Pancreas (tissue), 10 donors: Measurements from ENCODE around the gene CEMIP2. TPM values are rescaled to one million over a fixed set of nuclear protein-coding genes. Genes with fewer than 3 reads are reported as not detected.

ENCODE experiments used
- ATAC-seq, 4 donors: fragments of 200-7000 bp; cut with Tn5 transposase; one replicate each; pipeline versions ENCODE4 v1.8.0 to v1.9.1; 2020; ENCODE audit warnings: mild to moderate bottlenecking in 4 of 4, moderate library complexity in 4 of 4
- DNase-seq, 6 donors: peaks; one replicate each; pipeline ENCODE4 v3.0.0-alpha.2; 2020
- FAIRE-seq: peaks from 2 replicates; lab custom pipeline; 2012; peaks lifted over from hg19 to GRCh38; lab: Jason Lieb, UNC
- H3K27ac ChIP-seq, 4 donors: fragments of 200-600 bp; sonication (generic); 1 replicate in 3 of 4; 2 replicates in 1 of 4; pipeline versions ENCODE4 v1.5.0 to v1.8.0; 2020
- H3K27me3 ChIP-seq, 4 donors: fragments of 200-600 bp; one replicate each; pipeline ENCODE4 v1.8.0; 2021
- H3K36me3 ChIP-seq, 3 donors: fragments of 200-600 bp; sonication (generic) in 1 of 3; one replicate each; pipeline versions ENCODE4 v1.5.0 to v1.8.0; 2020 to 2021
- H3K4me1 ChIP-seq, 3 donors: fragments of 200-600 bp; one replicate each; pipeline ENCODE4 v1.8.0; 2021
- H3K4me3 ChIP-seq, 4 donors: fragments of 200-600 bp; sonication (generic) in 2 of 4; one replicate each; pipeline versions ENCODE4 v1.5.0 to v1.8.0; 2020 to 2021
- H3K9me3 ChIP-seq, 4 donors: fragments of 200-600 bp; one replicate each; pipeline ENCODE4 v1.8.0; 2021
- WGBS, 2 donors: extraction: QIAGEN DNeasy Blood & Tissue Kit; methylation state at CpG; one replicate each; pipeline ENCODE4 v1.1.7; 2013; 5-methylcytosine and 5-hydroxymethylcytosine counted together
- intact Hi-C, 3 donors: fragments of 100-400 bp; cut with DNase I; formaldehyde crosslinking; loops; one replicate each; pipeline versions ENCODE4 v1.11.1 to v1.14.2; 2022
- polyA plus RNA-seq, 2 donors: library from polyadenylated mRNA; stranded (reverse); fragments of 200-250 nt; gene quantifications; one replicate each; pipeline ENCODE4 v1.2.3, GENCODE V29; 2013
- total RNA-seq, 6 donors: library from RNA; stranded (reverse); fragmentation: NEBNext Ultra II Directional in 4 of 6; extraction: Animal tissue kit (Norgen Biotek cat#: 25700) in 4 of 6; gene quantifications; one replicate each; pipeline versions ENCODE4 v1.2.1 to v1.2.4, GENCODE V29; 2021 to 2023
- TF ChIP-seq, protein P1 (sequence below), 4 donors: fragments of 200-600 bp; sonication (generic) in 3 of 4; IDR thresholded peaks; one replicate each; pipeline versions ENCODE4 v1.5.0 to v1.8.0; 2021; ENCODE audit warnings: antibody characterized with exemption in 4 of 4
- donor health status: healthy with polysubstance abuse.
- donor health status: DM: no; HTN: no; CAD: no; lungs with moderate emphysema.
- donor health status: DM: no; HTN: no; CAD: no.
- donor health status: control.
- donor health status: control.
- donor health status: Bipolar disorder and iron deficiency.
- donor health status: DM: yes; HTN: yes; CAD: no.
- donor health status: DM: no; HTN: no; CAD: no.
- donor health status: DM: no; HTN: no; CAD: no.
- donor health status: DM: yes; HTN: yes; CAD: no.

Gene CEMIP2
- total and polyA plus RNA-seq, 8 donors = 14.3 to 42.1 (median 23.3) TPM

- no peak overlapping the region for H3K27ac ChIP-seq
- FAIRE-seq = no peak
Measured at GRCh38 chr9:71644819-71645362, 123.4 kb downstream of the CEMIP2 start.

GRCh38 chr9:71643330-71643729 is 125.0 kb downstream of the CEMIP2 start:
- intact Hi-C loops = no loop called here
- Histone ChIP-seq H3K36me3 (no peaks in the 10 kb centered on the region), H3K27ac (no peak overlapping the region), H3K4me1 (no peaks in the 10 kb centered on the region), H3K27me3 (no peaks in the 10 kb centered on the region), H3K4me3 (no peak overlapping the region), H3K9me3 (no peaks in the 10 kb centered on the region)
- TF ChIP-seq, protein P1, sequence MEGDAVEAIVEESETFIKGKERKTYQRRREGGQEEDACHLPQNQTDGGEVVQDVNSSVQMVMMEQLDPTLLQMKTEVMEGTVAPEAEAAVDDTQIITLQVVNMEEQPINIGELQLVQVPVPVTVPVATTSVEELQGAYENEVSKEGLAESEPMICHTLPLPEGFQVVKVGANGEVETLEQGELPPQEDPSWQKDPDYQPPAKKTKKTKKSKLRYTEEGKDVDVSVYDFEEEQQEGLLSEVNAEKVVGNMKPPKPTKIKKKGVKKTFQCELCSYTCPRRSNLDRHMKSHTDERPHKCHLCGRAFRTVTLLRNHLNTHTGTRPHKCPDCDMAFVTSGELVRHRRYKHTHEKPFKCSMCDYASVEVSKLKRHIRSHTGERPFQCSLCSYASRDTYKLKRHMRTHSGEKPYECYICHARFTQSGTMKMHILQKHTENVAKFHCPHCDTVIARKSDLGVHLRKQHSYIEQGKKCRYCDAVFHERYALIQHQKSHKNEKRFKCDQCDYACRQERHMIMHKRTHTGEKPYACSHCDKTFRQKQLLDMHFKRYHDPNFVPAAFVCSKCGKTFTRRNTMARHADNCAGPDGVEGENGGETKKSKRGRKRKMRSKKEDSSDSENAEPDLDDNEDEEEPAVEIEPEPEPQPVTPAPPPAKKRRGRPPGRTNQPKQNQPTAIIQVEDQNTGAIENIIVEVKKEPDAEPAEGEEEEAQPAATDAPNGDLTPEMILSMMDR (IDR thresholded peaks at IDR 0.05) = no peak
- 60 to 61% methylated on average over 2 of the region's 2 CpGs for WGBS, 2 donors
- FAIRE-seq (no peak), ATAC-seq (no peak), DNase-seq (no peak)

More at GRCh38 chr9:71644819-71645362, 123.4 kb downstream of the CEMIP2 start:
- WGBS, 2 donors = 70 to 89% methylated on average over 1 of the region's 1 CpG
- no peak overlapping the region for H3K4me3 ChIP-seq
- H3K9me3 ChIP-seq = no peaks in the 10 kb centered on the region
- no peaks in the 10 kb centered on the region for H3K27me3 ChIP-seq
- ATAC-seq = no peak
- intact Hi-C loops = no loop called here
- no peaks in the 10 kb centered on the region for H3K36me3 ChIP-seq
- DNase-seq = no peak
- TF ChIP-seq, protein P1 (IDR thresholded peaks at IDR 0.05) = no peak
- H3K4me1 ChIP-seq = no peaks in the 10 kb centered on the region

DNA sequence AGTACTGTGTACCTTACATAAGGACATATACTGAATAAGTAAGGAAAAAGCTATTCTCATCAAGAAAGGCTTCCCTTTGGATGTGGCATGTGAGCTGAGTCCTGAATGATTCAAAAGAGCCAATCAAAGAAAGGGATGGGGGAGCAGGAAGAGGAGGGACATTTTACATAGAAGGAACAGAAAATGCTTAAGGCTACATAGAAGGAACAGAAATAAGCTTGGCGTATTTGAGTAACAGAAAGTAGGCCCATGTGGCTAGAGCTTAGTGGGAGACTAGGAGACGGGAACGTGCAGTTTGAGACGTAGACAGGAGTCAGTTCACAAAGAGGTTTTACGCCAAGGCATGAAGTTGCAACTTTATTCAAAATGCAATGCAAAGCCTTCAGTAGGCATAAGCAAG is 126.3 kb downstream of the CEMIP2 start:
- 80 to 93% methylated on average over 5 of the region's 5 CpGs for WGBS, 2 donors
- H3K4me1 ChIP-seq = no peaks in the 10 kb centered on the region
- H3K9me3 ChIP-seq = no peaks in the 10 kb centered on the region
- no peak overlapping the region for H3K27ac ChIP-seq
- FAIRE-seq = no peak
- H3K27me3 ChIP-seq = no peaks in the 10 kb centered on the region
- TF ChIP-seq, protein P1 (IDR thresholded peaks at IDR 0.05) = no peak
- no peak overlapping the region for H3K4me3 ChIP-seq
- intact Hi-C loops = no loop called here
- no peaks in the 10 kb centered on the region for H3K36me3 ChIP-seq
- ATAC-seq = peak in 2 of 4 donors; percentile 12 to 22
- no peak for DNase-seq

- DNase-seq (peak in 1 of 6 donors; percentile 23), FAIRE-seq (no peak), ATAC-seq (peak in 3 of 4 donors; percentile 32 to 77 (median 69))
- intact Hi-C loops = no loop called here
- TF ChIP-seq, protein P1 (IDR thresholded peaks at IDR 0.05) = no peak
- 37 to 47% methylated on average over 7 of the region's 7 CpGs for WGBS, 2 donors
- H3K36me3 ChIP-seq = no peaks in the 10 kb centered on the region
- H3K4me1 ChIP-seq = no peaks in the 10 kb centered on the region
- no peaks in the 10 kb centered on the region for H3K27me3 ChIP-seq
- no peaks in the 10 kb centered on the region for H3K9me3 ChIP-seq
- no peak overlapping the region for H3K4me3 ChIP-seq
- peak overlapping the region in 1 of 4 donors; percentile 12 for H3K27ac ChIP-seq
Measured at GRCh38 chr9:71638627-71639026, 129.7 kb downstream of the CEMIP2 start.

GRCh38 chr9:71637926-71638325 is 130.4 kb downstream of the CEMIP2 start:
- Histone ChIP-seq H3K27ac (no peak overlapping the region), H3K4me3 (no peak overlapping the region), H3K9me3 (no peaks in the 10 kb centered on the region), H3K27me3 (no peaks in the 10 kb centered on the region), H3K4me1 (no peaks in the 10 kb centered on the region), H3K36me3 (no peaks in the 10 kb centered on the region)
- ATAC-seq = no peak
- WGBS, 2 donors = 54 to 67% methylated on average over 5 of the region's 5 CpGs
- TF ChIP-seq, protein P1 (IDR thresholded peaks at IDR 0.05) = no peak
- no peak for FAIRE-seq
- no peak for DNase-seq
- intact Hi-C loops = no loop called here
